HG03159 (cell line): ENCODE results near the gene RAPGEF6.
"Not testable (repeated sequence)": the region's sequence is repeated elsewhere in the genome, so short reads cannot be mapped to it uniquely, and the experiment has no call there.

Source experiments
- ATAC-seq: cut with Tn5 transposase; IDR thresholded peaks from one replicate; pipeline ENCODE4 v1.9.1; 2021; ENCODE audit warnings: mild to moderate bottlenecking, moderate library complexity; ENCODE audit not compliant: unreplicated experiment

RAPGEF6 gene

GRCh38 chr5:131608597-131608996 lies 26.4 kb downstream of the RAPGEF6 start:
- no peak for ATAC-seq

GRCh38 chr5:131607903-131608540 lies 27.0 kb downstream of the RAPGEF6 start:
- ATAC-seq, result no peak

DNA sequence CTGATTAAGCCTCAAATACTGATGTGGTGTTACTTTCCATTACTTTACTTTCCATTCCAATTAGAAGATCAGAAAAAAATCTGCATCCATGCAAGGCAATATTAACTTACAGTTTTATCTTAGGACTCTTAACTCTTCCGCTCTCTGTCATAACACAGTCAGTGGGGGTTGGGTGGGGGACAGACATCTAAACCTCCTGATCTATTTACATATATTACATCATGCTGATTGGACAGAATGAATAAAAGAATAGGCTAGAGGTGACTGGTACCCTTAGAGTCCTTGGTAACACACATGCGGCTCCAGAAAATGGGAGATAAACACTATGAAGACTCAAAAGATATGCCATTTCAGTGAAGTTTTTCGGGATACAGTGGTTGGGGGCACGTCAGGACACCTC lies 27.6 kb downstream of the RAPGEF6 start:
- no peak for ATAC-seq

DNA sequence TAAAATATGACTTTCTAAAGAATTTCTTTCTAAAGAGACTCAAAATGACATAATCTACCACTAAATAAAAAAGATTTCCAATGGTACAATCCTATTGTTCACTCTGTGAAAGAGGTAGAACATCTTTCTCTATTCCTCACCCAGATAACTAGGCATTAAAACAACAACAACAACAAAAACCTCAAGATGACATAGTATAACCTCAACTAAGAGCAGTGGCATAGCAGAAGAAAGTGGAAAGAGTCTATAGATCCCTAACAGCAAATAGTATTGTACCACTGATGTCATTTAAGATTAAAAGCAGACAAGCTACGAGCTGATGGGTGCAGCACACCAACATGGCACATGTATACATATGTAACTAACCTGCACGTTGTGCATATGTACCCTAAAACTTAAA lies 29.9 kb downstream of the RAPGEF6 start:
- no peak for ATAC-seq

- ATAC-seq, result peak; percentile 60
These were observed 39.7 kb downstream of the RAPGEF6 start for GRCh38 chr5:131595088-131596033.

DNA sequence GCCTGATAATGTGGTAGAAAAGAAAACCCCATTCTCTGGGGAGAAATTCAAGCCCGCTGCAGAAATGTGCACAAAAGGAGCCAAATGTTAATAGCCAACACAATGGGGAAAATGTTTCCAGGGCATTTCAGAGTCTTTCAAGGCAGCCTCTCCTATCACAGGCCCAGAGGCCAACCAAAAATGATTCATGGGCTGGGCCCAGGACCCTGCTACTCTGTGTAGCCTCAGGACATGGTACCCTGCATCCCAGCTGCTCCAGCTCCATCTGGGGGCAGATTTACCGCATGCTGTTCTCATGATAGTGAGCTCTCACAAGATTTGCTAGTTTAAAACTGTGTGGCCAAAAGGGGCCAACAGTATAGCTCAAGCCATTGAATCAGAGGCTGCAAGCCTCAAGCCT lies 41.1 kb downstream of the RAPGEF6 start:
- ATAC-seq, result no peak

GRCh38 chr5:131593436-131593835 lies 41.6 kb downstream of the RAPGEF6 start:
- not testable (repeated sequence) for ATAC-seq

DNA sequence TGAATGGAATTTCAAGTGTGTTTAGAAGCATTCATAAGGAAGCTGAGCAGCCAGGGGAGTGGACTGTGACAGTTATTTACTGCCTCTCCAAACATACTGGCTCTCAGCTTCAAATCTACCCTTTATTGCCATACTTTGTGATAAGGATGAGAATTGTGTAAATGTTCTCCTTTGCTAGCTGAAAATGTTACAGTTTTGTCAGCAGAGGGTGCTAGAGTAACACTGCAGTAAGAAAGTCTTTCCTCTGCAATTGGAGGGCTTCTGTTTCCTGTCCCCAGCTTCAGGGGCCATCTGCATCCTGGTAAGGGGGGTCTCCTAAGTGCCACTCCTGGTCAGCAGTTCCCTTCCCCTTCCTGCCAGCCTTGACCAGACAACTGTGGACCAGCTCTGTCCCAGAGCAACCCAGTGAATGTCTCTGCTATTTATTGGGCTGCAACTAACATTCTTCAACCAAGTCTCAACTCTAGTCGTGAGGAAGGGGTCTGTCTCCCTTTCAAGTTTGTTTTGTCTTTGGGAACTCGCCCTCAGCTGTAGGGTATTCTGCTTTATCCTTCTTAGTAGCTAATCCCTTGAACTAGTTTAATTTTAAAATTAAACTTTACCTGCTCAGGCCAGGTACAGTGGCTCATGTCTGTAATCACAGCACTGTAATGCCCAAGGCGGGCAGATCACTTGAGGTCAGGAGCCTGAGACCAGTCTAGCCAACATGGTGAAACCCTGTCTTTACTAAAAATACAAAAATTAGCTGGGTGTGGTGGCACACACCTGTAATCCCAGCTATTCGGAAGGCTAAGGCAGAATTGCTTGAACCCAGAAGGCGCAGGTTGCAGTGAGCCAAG lies 45.3 kb downstream of the RAPGEF6 start:
- ATAC-seq, result peak; percentile 68

DNA sequence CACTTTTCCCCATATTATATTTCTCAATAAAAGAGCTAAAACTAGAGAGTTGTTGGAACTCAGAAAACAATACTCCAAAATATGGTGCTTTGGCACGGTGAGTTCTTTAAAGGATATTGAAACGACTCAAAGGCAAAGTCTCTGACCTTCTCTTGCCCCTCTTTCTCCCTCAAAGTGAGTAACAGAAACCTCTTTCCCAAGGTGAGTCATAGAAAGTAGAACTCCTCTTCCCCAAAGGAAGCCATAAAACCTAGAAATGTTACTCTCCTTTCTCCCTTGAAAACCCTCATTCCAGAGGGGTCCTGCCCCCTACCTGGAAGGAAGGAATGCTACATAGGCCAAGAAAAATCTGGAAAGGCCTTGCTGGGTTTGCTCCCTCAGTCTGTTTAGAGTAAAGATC lies 47.5 kb downstream of the RAPGEF6 start:
- no peak for ATAC-seq

DNA sequence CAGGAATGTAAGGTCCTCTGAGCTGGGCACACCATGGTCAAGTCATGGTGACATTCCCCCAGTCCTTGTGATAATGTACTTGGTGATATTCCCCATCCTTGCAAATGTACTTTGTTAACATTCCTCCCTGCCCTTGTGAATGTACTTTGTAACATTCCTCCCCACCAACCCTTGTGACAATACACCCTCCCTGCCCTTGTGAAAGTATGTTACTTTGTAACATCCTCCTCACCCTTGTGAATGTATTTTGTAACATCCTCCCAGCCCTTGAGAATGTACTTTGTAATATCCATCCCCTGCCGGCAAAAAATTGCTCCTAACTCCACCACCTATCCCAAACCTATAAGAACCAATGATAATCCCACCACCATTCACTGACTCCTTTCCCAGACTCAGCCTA lies 53.3 kb downstream of the RAPGEF6 start:
- ATAC-seq, result no peak

- ATAC-seq, result no peak
These were observed 54.9 kb downstream of the RAPGEF6 start for GRCh38 chr5:131579917-131580671.

DNA sequence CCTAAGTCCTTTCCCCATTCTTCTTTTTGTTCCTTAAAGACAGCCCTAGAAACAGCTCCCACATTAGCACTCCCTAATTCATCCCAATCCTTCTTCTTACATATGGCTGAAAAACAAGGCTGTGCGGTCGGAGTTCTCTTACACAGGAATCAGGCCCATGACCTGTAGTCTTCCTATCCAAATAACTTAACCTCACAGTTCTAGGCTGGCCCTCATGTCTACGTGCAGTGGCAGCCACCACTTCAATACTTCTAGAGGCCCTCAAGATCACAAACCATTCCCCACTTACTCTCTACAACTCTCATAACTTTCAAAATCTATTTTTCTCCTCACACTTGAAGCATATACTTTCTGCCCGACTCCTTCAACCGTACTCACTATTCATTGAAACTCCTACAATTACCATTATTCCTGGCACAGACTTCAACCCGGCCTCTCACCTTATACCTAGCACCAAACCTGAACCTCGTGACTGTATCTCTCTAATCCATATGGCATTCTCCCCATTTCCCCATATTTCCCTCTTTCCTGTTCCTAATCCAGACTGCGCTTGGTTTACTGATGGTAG lies 59.3 kb downstream of the RAPGEF6 start:
- no peak for ATAC-seq

- ATAC-seq, result no peak
These were observed 63.3 kb downstream of the RAPGEF6 start for GRCh38 chr5:131571669-131572168.

GRCh38 chr5:131570757-131571156 lies 64.3 kb downstream of the RAPGEF6 start:
- no peak for ATAC-seq

GRCh38 chr5:131564229-131564652 lies 70.8 kb downstream of the RAPGEF6 start:
- ATAC-seq, result no peak

- no peak for ATAC-seq
These were observed 71.4 kb downstream of the RAPGEF6 start for GRCh38 chr5:131563434-131564228.

DNA sequence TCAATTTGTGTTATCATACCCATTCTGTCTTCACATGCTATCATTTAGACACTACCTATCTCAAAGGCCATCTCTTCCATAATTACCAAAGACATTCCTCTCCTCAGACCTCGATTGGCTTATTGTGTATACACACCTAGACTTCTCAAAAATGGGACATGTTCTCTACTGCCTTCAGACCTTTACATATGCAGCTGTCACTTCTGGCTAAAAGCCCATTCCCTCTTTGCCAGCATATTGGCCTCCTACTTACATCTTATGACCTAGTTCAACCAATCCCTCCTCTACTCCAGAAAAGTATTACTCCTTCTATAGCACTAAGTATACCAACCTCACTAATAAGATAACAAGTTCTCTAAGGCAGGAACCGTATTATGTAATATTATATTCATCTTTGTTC lies 84.4 kb downstream of the RAPGEF6 start:
- no peak for ATAC-seq

DNA sequence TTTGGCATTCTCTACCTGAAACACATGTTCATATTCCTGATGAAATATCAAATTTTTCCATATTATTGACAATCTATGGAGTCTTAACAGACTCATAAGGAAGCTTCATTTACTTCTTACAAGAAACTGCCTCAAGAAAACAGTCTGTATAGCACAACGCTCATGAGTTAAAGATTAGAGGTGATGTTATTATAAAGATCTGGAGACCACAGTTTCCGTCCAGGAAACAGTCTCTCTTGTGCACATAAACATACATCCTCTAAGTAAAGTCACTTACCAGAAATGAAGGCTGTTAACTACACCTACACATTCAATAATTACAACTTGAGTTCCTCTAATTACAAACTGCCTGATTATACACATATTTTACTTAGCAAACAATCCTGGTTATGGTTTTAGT lies 86.9 kb downstream of the RAPGEF6 start:
- no peak for ATAC-seq

- ATAC-seq, result no peak
These were observed 89.2 kb downstream of the RAPGEF6 start for GRCh38 chr5:131545845-131546244.
